Activated T-cell treated with anti-CD3 and anti-CD28 coated beads for 24 hours (primary cell): ENCODE data around the gene FAM217A.
"Not testable (repeated sequence)": the region's sequence is repeated elsewhere in the genome, so short reads cannot be mapped to it uniquely, and the experiment has no call there.

Experiments used
- DNase-seq: peaks from one replicate; pipeline ENCODE4 v3.0.0-alpha.2; 2020; ENCODE audit warnings: low read depth

The FAM217A gene, protein sequence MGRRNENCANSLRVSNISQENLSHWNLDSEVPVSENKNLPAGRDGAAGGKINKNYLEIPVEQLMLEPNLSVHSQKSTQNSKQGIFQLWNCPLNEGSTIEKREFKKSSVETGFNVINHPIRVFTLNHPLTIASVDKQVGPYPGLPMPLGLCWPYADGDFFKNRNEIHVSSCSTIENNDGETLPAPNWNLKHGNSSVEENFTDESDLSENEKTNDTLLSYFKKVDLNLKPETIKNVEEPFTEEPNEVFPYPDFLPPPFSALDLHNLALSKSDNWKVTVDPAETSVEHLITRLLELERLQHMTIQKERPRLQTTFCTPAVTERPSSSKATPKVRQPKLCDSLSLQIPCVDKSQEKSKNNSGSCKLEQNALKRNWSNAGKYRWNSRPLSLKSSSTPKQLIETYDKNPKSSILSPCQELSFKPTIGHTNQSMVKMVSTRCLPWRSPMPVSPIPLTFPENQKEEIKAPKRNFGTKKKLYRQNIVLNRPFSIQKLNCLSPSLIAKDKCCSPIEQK

GRCh38 chr6:4078691-4079471 is at the start of gene FAM217A:
FAM217A (minus strand) TSS chr6:4079137; CDS start chr6:4077414, 1,723 bp downstream.
- no peak for DNase-seq

DNA sequence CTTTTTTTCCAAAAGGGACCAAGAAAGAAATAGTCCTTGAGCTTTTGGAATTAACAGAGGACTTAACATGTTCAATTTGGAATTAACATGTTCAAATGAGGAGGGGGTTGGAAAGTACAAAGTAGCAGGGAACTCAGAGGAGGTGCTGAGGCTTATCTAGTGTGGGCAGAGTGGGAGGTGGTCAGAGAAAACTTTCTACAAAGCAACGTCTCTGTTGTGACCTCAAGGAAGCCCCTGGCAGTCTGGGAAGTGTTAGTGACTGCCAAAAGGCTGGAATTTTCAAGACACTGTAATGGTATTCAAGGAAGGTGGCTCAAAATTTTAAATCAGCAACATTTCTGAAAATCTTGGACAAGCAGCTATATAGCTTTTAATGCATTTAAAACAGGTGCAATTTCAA is 49.1 kb upstream of the FAM217A start:
- DNase-seq, result no peak

- DNase-seq, result no peak
Measured at GRCh38 chr6:4125933-4126864, 47.3 kb upstream of the FAM217A start.

DNA sequence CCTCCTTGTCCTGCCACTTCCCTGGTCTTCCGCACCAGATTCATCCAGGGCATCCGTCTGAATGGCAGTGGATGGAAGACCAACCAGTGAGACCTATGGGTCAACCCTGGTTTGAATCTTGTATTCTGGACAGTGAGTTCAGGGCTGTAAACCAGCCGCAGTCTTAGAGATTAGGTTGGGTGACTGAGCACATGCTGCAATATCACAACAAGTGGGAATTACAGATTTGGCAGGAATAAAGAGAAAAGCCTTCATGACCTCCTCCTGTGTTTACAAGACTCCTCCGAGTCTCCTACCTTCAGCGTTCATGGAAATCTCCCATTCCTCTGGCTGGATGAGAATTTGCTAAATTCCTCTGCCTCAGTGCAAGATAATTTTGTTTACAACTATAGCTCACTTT is 46.6 kb upstream of the FAM217A start:
- no peak for DNase-seq

DNA sequence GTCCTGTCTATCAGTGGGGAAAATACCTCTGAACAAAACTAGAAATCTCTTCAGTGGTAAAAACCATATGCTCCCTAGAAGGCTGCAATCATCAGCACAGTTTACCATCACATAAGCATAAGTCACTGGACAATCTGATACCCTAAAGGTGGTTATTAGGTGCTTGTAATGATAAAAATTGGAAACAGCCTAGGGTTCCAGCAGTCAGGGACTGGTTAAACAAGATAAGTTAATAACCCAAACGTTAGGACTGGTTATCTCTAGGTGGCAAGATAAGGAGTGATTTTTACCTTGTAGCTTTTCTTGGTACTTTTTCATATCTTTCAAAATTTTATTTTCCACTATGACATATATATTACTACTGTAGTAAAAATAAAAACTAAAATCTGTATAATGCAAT is 45.4 kb upstream of the FAM217A start:
- no peak for DNase-seq

DNA sequence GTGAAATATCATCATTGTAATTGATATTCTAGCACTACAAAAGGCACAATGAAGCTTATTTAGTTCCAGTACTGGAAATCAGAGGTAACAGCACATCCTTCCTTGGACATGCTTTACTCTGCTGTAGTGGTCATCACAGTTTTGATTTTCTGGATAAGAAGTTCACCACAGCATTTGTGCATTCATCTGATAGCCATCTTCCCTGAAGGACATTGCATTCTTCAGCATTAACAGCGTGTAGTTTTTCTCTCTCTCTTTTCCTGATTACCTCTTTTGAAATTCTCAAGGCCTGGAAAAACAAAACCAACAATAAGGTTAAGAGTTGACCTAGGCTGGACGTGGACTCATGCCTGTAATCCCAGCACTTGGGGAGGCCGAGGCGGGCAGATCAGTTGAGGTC is 36.8 kb upstream of the FAM217A start:
- no peak for DNase-seq

- DNase-seq, result no peak
Measured at GRCh38 chr6:4114123-4114522, 35.2 kb upstream of the FAM217A start.

DNA sequence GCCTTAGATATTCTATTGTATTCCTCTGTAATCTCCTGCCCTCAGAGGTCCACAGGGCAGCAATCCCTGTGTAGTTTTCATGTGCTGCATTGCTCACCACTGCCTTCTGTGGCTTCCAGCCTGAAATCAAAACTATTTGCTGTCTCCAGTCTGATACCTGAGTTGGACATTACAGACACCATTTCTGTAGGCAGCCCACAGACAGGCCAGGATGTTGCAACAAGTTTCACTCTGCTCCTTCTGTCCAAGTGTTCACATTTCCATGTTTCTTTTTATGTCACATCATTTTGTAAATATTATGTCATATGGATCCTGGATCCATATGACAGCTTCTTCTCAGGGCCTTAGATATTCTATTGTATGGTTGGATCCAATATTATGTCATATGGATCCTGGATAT is 34.7 kb upstream of the FAM217A start:
- no peak for DNase-seq

GRCh38 chr6:4112366-4112765 is 33.4 kb upstream of the FAM217A start:
- DNase-seq, result no peak

DNA sequence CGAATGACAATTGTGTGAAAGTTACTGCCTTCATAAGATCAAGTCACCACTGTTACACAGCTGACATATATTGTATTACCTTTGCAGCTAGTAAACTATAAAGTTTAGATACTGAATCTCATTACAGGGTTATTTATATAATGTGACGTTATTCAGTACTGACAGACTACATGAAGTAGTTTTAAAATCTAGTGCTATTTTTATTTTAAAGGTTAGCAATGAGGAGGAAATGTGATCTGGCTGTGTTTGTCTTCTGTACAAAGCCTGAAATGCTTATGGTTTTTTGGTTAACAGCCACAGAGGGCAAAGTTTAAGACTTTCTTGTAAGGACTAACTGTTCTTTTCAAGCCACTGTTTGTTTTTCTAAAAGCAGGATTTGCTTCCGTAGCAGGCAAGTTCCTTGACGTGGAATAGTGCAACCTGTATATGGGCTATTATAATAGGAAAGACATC is 30.5 kb upstream of the FAM217A start:
- not testable (repeated sequence) for DNase-seq

DNA sequence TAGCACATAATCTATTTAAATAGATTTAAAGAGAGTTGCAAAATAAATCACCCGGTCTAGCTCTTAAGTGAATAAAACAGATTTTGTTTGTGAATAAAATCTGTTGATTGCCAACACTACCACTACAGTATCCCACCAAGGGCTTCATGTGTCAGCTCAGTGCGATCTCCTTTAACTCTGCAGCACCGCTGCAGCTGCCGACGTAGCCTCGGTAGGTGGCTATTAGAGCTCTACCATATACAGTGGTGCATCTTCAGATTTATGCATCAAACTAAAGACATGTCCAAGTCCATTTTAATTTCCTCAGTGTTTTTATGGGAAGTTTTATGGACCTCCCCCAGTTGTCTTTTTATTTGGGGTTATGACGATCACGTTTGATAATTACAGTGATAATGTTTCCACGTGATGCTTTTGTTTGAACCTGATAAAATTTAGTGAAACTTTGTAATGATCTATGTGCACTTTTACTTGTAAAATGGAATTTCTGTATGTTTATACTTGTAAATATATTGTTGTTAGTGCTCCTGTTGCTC is 29.7 kb upstream of the FAM217A start:
- DNase-seq, result no peak

GRCh38 chr6:4107873-4108272 is 28.9 kb upstream of the FAM217A start:
- DNase-seq, result no peak

DNA sequence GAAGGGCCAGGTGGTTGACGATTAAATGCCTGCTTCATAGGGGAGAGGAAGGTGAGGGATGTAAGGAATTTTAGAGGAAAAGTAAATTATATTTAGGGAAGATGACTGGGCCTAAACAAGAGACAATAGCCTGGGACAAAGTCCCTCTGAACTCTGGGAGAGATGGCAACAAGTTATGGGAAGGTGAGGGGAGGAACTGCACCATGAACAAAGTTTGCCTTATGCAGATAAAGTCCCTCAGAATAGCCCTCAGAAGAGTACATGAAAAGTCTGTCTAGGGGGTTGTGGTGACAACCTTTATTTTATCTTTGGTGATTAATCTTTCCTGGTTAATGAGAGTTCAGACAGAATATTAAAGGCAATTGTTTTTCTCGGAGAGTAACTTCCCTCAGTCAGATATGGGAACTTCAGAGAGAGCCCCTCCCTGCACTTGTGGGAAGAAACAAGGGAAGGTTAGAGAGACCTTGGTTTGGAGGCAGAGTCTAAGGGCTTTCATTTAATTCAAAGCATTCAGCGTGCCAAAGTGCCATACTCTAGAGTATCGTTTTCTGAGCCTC is 27.1 kb upstream of the FAM217A start:
- no peak for DNase-seq

DNA sequence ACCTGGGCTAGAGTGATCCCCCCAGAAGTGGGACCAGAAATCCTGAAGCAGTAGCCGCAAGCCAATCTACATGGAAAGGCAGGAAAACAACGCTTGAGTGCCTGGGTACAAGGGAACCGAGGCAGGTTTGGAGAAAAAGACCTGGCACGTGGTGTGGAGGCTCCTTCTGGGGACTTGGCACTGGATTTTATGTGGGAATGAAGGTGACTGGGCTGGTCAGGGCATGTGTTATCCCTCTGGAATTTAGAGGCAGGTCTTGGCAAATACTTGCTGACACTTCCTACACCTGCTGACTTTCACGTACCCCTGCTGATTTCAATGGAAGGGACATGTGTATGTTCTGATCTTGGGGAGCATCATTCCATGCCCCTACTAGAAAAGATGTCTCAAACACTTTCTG is 25.0 kb upstream of the FAM217A start:
- DNase-seq, result no peak

GRCh38 chr6:4102687-4103244 is 23.8 kb upstream of the FAM217A start:
- DNase-seq, result no peak

DNA sequence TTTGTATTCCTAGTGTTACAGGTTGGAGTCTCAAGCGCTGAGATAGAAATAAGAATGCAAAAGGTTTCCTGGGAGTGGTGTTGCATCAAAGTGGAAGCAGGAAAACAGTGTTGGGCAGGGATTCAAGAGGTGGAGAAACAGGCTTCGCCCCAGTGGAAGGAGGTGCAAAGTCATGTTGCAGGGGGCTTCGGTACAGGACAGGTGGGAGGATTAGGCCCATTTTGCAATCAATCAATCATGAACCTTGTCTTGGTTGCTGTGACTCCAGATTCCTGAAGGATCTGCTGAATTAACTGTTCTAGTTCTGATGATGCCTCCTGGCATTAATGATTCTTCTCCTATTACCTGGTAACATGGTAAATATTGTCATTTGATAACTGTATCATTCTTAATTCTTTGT is 22.4 kb upstream of the FAM217A start:
- no peak for DNase-seq

DNA sequence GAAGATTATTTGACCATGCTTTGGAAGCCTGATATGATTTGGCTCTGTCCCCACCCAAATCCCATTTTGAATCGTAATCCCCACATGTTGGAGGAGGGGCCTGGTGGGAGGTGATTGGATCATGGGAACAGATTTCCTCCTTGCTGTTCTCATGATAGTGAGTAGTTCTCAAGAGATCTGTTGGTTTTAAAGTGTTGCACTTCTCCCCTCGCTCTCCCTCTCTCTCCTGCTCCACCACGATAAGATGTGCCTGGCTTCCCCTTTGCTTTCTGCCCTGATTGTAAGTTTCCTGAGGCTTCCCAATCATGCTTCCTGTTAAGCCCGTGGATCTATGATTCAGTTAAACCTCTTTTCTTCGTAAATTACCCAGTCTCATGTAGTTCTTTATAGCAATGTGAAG is 21.7 kb upstream of the FAM217A start:
- no peak for DNase-seq

GRCh38 chr6:4093288-4093687 is 14.4 kb upstream of the FAM217A start:
- DNase-seq, result no peak

GRCh38 chr6:4091941-4092340 is 13.0 kb upstream of the FAM217A start:
- no peak for DNase-seq

- not testable (repeated sequence) for DNase-seq
Measured at GRCh38 chr6:4090043-4090442, 11.1 kb upstream of the FAM217A start.

GRCh38 chr6:4088704-4089103 is 9.8 kb upstream of the FAM217A start:
- no peak for DNase-seq
